C4-2B (cell line): ENCODE results near the gene PRR15L.
A peak's percentile ranks its signal among the peaks of the same experiment; 100 is the strongest.

Source experiments
- H3K27ac ChIP-seq: fragments of 450-650 bp; 2 replicates; pipeline ENCODE4 v1.5.1; 2017
- ZFX ChIP-seq: fragments of 450-650 bp; IDR thresholded peaks from 2 replicates; pipeline ENCODE4 v1.6.1; 2017
- TF ChIP-seq, protein P1 (sequence below): fragments of 450-650 bp; conservative IDR thresholded peaks from 2 replicates; pipeline ENCODE4 v1.5.1; 2017; ENCODE audit warnings: mild to moderate bottlenecking

Gene PRR15L

DNA sequence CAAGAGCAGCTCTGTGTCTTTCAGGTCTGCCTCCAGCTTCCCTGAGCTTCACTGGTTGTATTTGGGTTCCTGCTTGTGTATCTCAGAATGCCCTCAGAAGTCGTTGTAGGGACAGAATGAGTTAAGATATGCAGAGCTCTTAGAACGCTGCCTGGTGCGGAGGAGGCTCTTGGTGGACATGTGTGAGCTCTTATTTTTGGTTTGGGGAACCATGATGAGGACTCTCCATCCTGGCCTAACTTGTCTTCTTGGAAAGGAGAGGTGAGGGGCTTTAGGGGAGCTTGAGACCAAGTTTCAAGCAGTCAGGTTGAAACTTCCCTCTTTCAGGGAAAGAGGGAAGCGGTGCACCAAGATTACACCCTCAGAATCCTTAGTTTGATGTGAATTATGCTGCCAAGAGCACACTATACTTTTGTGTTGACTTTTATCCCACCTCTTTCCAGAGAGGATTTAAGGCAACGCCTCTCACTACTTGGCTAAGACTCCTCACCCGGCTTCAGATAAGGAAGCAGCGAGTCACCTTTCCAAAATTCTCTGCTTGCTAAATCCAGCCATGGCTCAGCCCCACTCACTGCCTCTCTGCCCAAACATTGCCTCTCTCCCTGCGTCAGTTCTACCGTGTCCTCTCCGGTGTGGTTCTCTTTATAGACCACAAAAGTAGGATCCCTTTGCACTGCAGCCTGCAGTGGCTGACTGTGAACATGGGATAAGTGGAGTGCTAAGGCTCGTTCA lies 26.0 kb upstream of the PRR15L start:
- peak overlapping the region; percentile 91 for H3K27ac ChIP-seq
- TF ChIP-seq, protein P1, sequence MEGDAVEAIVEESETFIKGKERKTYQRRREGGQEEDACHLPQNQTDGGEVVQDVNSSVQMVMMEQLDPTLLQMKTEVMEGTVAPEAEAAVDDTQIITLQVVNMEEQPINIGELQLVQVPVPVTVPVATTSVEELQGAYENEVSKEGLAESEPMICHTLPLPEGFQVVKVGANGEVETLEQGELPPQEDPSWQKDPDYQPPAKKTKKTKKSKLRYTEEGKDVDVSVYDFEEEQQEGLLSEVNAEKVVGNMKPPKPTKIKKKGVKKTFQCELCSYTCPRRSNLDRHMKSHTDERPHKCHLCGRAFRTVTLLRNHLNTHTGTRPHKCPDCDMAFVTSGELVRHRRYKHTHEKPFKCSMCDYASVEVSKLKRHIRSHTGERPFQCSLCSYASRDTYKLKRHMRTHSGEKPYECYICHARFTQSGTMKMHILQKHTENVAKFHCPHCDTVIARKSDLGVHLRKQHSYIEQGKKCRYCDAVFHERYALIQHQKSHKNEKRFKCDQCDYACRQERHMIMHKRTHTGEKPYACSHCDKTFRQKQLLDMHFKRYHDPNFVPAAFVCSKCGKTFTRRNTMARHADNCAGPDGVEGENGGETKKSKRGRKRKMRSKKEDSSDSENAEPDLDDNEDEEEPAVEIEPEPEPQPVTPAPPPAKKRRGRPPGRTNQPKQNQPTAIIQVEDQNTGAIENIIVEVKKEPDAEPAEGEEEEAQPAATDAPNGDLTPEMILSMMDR = no peak
- TF ChIP-seq ZFX = no peak

DNA sequence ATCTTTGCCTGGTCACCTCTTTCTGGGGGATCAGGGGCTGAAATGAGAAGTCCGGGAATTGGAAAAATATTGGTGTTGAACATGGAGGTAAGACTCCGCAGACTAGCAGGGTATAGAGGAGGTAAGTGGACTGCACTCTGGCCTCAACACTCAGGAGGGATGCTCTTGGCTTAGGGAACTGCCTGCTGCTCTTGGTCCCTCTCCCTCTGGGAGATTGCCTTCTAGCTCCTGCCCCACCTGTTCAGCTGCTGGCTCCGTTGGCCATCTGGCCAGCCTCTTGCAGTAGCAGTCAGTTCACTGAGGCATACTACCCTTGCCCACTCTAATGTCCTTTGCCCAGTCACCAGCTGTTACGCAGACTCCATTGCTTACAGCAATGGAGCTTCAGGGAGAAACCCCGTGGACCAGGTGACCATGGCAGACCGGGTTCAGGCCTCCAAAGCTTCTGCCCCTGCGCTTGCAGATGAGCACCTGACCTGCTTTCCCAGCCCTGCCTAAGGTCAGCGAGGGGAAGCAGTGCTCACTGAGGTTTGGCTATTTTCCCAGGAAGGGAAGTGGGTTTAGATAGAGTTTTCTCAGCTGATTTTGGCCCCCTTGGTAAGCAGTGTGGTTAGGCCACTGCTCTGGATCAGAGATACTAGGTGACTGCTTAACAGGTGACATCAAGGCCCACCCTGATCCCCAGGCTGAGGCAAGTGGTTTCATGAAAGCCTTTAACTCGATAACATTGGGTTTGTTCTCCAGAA lies 25.1 kb upstream of the PRR15L start:
- H3K27ac ChIP-seq = peak overlapping the region; percentile 91
- TF ChIP-seq ZFX = no peak
- TF ChIP-seq, protein P1 = no peak

DNA sequence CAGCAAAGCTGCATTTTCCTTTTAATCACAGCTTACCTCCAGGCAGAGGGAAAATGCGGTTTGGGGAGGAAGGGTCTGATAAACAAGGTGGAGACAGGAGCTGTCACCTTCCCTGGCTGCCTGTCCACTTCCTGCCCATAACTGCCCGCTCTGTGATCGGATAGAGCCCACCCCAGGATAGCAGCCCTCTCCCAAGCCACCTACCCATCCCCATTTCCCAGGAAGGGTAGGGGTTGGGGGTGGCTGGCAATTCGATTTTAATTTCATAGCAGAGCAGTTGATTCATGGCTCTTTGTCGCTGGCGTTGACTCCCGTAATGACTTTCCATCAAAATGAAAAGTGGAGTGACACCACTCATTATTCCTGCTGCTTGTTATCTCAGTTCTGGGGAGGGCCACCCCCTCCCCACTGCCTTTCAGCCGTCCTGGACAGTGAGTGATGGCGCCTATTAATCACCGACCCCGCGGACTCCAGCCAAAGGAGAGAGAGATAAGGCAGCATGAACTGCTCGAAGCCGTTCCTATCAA lies 24.5 kb upstream of the PRR15L start:
- no peak for TF ChIP-seq ZFX
- TF ChIP-seq, protein P1 = no peak
- peak overlapping the region; percentile 91 for H3K27ac ChIP-seq

DNA sequence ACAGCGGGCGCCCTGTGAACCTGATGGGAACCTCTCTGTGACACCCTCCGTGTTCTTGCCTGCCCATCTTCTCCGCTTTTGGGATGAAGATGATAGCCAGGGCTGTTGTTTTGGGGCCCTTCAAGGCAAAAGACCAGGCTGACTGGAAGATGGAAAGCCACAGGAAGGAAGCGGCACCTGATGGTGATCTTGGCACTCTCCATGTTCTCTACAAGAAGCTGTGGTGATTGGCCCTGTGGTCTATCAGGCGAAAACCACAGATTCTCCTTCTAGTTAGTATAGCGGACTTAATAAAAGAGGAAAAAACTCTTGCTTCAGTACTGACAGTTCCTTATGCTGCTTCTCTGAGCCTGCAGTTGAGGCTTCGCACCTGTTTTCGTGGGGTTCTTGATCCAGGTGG lies 23.8 kb upstream of the PRR15L start:
- TF ChIP-seq, protein P1 = no peak
- no peak for TF ChIP-seq ZFX
- no peak overlapping the region for H3K27ac ChIP-seq

DNA sequence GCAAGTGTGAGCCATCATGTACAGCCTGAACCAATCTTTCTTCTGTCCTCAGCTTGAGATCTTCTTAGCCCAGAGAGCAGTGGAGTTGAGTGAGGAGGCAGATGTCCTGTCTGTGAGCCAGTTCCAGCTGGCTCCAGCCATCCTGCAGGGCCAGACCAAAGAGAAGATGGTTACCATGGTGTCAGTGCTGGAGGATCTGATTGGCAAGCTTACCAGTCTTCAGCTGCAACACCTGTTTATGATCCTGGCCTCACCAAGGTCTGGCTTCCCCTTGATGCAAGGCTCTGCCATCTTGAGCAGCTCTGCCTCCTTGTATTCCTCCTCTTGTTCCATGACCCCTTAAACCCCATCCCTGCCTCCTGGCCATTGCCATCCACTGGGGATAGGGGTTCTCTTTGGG lies 22.9 kb upstream of the PRR15L start:
- TF ChIP-seq, protein P1 = no peak
- TF ChIP-seq ZFX = no peak
- H3K27ac ChIP-seq = no peak overlapping the region

DNA sequence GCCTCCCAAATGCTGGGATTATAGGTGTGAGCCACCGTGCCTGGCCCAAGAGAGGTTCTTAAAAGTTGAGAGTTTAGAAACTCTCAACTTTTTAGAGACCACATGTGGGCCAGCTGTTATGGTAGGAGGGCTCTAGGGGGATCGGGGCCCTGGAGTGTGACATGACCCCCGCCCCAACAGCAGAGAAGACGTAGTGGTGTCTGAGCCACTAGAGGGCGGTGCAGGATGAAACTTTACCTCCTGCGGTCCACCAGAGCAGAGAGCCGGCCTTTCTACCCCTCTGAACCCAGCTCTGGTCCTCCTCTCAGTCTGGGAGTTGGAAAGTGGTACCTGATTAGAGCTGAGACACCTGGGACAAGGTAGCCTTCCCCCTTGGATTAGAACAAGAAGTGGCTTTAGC lies 20.6 kb upstream of the PRR15L start:
- H3K27ac ChIP-seq = no peak overlapping the region
- TF ChIP-seq ZFX = no peak
- TF ChIP-seq, protein P1 = peak; percentile 80

DNA sequence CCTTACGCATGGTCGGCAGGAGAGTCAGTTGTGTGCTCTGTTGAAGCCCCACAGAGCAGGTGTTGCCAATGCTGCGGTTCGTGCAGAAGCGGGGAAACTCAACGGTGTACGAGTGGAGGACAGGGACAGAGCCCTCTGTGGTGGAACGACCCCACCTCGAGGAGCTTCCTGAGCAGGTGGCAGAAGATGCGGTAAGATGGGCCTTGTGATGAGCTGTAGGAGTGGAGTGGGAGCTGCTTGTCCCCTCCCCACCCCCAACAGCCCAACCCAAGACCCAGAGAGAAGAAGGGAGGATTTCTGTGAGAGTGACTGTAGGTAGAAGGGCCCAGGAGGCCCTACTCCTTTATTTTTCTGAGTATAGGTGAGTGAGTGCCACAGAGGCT lies 18.1 kb upstream of the PRR15L start:
- no peak overlapping the region for H3K27ac ChIP-seq
- TF ChIP-seq, protein P1 = no peak
- no peak for TF ChIP-seq ZFX
